HCT116 (cell line): ENCODE data around the gene KCNQ4. TPM values are rescaled to one million over a fixed set of nuclear protein-coding genes. Genes with fewer than 3 reads are reported as not detected.

Source experiments
- ATAC-seq: fragments of 200-7000 bp; cut with Tn5 transposase; 2 replicates; pipeline ENCODE4 v1.9.1; 2020; ENCODE audit warnings: mild to moderate bottlenecking, moderate library complexity
- BruUV-seq: library from RNA; stranded (reverse); fragments of 400-500 nt; replicated peaks from 2 replicates; lab custom pipeline; 2021; lab: Mats Ljungman, UMichigan
- CTCF ChIA-PET: fragments of 300-600 bp; sonication (Branson Sonifier 250); formaldehyde crosslinking; loops from one replicate; lab custom pipeline; 2021; ENCODE audit warnings: antibody characterized with exemption; lab: Charles Lee
- POLR2A ChIA-PET: fragments of 300-600, 350-600 bp; sonication (Branson Sonifier 250); formaldehyde crosslinking; loops from one replicate; lab custom pipeline; 2021; ENCODE audit warnings: antibody characterized with exemption; lab: Charles Lee
- RAD21 ChIA-PET, 2 experiments: fragments of 300-600 bp; sonication (Branson Sonifier 250); formaldehyde crosslinking; loops; one replicate each; lab custom pipeline; 2023; ENCODE audit warnings: low total read pairs in 2 of 2; ENCODE audit not compliant: uncharacterized antibody in 2 of 2, unreplicated experiment in 2 of 2, low non-redundant PET in 1 of 2; lab: Charles Lee
- DNase-seq: peaks from one replicate; pipeline ENCODE4 v3.0.0-alpha.2; 2010; ENCODE audit warnings: low read depth, low spot score
- H2AFZ ChIP-seq: fragments of 200-600 bp; shearing (Covaris generic), sonication (generic); 2 replicates; pipeline ENCODE4 v1.6.1; 2017; ENCODE audit warnings: low read depth, mixed run types, mixed read lengths, antibody characterized with exemption, low read length; ENCODE audit not compliant: poor library complexity, severe bottlenecking
- H3K27ac ChIP-seq: 2 replicates; pipeline ENCODE4 v1.5.1; 2012; ENCODE audit warnings: low read depth, low read length
- H3K27me3 ChIP-seq: fragments of 200-600 bp; sonication (generic); 2 replicates; pipeline ENCODE4 v1.6.1; 2016; ENCODE audit warnings: mixed run types, low read length, mixed read lengths; ENCODE audit not compliant: insufficient read depth
- H3K36me3 ChIP-seq, 2 experiments: fragments of 200-500 bp in 1 of 2; fragments of 200-600 bp in 1 of 2; sonication (Bioruptor generic) in 1 of 2; sonication (generic) in 1 of 2; 2 replicates each; pipeline versions ENCODE4 v1.5.1 to v1.6.1; 2014 to 2016; ENCODE audit warnings: low read length in 2 of 2, inconsistent platforms in 1 of 2, mixed read lengths in 1 of 2, mixed run types in 1 of 2; ENCODE audit not compliant: insufficient read depth in 2 of 2, control insufficient read depth in 1 of 2
- H3K4me1 ChIP-seq, 2 experiments: fragments of 200-600 bp in 1 of 2; sonication (generic) in 1 of 2; 2 replicates each; pipeline versions ENCODE4 v1.5.1 to v1.6.1; 2012 to 2017; ENCODE audit warnings: low read length in 2 of 2, inconsistent platforms in 1 of 2, mild to moderate bottlenecking in 1 of 2, mixed read lengths in 1 of 2, mixed run types in 1 of 2, moderate library complexity in 1 of 2; ENCODE audit not compliant: insufficient read depth in 2 of 2, control insufficient read depth in 1 of 2
- H3K4me2 ChIP-seq: fragments of 200-600 bp; sonication (generic); 2 replicates; pipeline ENCODE4 v1.6.1; 2017; ENCODE audit warnings: mixed run types, low read length, mixed read lengths
- H3K4me3 ChIP-seq, 2 experiments: fragments of 200-600 bp in 1 of 2; sonication (generic) in 1 of 2; replicated peaks in 1 of 2; 2 replicates each; pipeline ENCODE4 v1.5.1; 2011 to 2016; ENCODE audit warnings: low read length in 2 of 2, control low read depth in 1 of 2, low read depth in 1 of 2, mild to moderate bottlenecking in 1 of 2, mixed read lengths in 1 of 2, mixed run types in 1 of 2
- H3K79me2 ChIP-seq: fragments of 200-600 bp; sonication (generic); 2 replicates; pipeline ENCODE4 v1.6.1; 2017; ENCODE audit warnings: mild to moderate bottlenecking, mixed run types, low read length, moderate library complexity, mixed read lengths; ENCODE audit not compliant: insufficient read depth
- H3K9ac ChIP-seq: fragments of 200-600 bp; sonication (generic); 2 replicates; pipeline ENCODE4 v1.6.1; 2016; ENCODE audit warnings: low read length, mixed read lengths
- H3K9me2 ChIP-seq: fragments of 200-600 bp; sonication (generic), shearing (Covaris generic); 2 replicates; pipeline ENCODE4 v1.6.1; 2017; ENCODE audit warnings: mixed run types, mild to moderate bottlenecking, moderate library complexity; ENCODE audit not compliant: insufficient read depth
- H3K9me3 ChIP-seq, 2 experiments: fragments of 200-500 bp in 1 of 2; fragments of 200-600 bp in 1 of 2; sonication (Bioruptor generic) in 1 of 2; sonication (generic) in 1 of 2; 2 replicates each; pipeline ENCODE4 v1.6.1; 2014 to 2017; ENCODE audit warnings: low read length in 2 of 2, mixed read lengths in 2 of 2, inconsistent platforms in 1 of 2, low read depth in 1 of 2, mild to moderate bottlenecking in 1 of 2, mixed run types in 1 of 2, moderate library complexity in 1 of 2; ENCODE audit not compliant: control insufficient read depth in 1 of 2, insufficient read depth in 1 of 2
- H4K20me1 ChIP-seq: fragments of 200-600 bp; sonication (generic), shearing (Covaris generic); 2 replicates; pipeline ENCODE4 v1.6.1; 2017; ENCODE audit warnings: mixed run types, mild to moderate bottlenecking, moderate library complexity; ENCODE audit not compliant: insufficient read depth
- CBX3 ChIP-seq: IDR thresholded peaks from 2 replicates; pipeline ENCODE4 v1.6.1; 2012; ENCODE audit warnings: low read depth
- CEBPB ChIP-seq: IDR thresholded peaks from 2 replicates; pipeline ENCODE4 v1.6.1; 2012; ENCODE audit warnings: low read depth
- CTCF ChIP-seq, 3 experiments: fragments of 200-600 bp in 1 of 3; sonication (generic) in 1 of 3; IDR thresholded peaks in 2 of 3; conservative IDR thresholded peaks in 1 of 3; 2 replicates each; pipeline ENCODE4 v1.5.1; 2012 to 2017; ENCODE audit warnings: low read depth in 2 of 3, low read length in 2 of 3, antibody characterized with exemption in 1 of 3, borderline replicate concordance in 1 of 3, control low read depth in 1 of 3, mild to moderate bottlenecking in 1 of 3, mixed read lengths in 1 of 3, mixed run types in 1 of 3, moderate library complexity in 1 of 3; ENCODE audit not compliant: insufficient read depth in 1 of 3
- EZH2 ChIP-seq: fragments of 200-600 bp; sonication (generic); IDR thresholded peaks from 2 replicates; pipeline ENCODE4 v1.6.1; 2017; ENCODE audit warnings: antibody characterized with exemption, mixed run types
- EZH2phosphoT487 ChIP-seq: fragments of 200-600 bp; IDR thresholded peaks from 2 replicates; pipeline ENCODE4 v1.6.1; 2018; ENCODE audit warnings: antibody characterized with exemption, borderline replicate concordance
- FOSL1 ChIP-seq: IDR thresholded peaks from 2 replicates; pipeline ENCODE4 v1.6.1; 2012; ENCODE audit warnings: low read depth
- JUND ChIP-seq: IDR thresholded peaks from 2 replicates; pipeline ENCODE4 v1.6.1; 2012
- MAX ChIP-seq: IDR thresholded peaks from 2 replicates; pipeline ENCODE4 v1.6.1; 2012
- REST ChIP-seq: IDR thresholded peaks from 2 replicates; pipeline ENCODE4 v1.6.1; 2012; ENCODE audit warnings: low read depth
- SP1 ChIP-seq: IDR thresholded peaks from 2 replicates; pipeline ENCODE4 v1.6.1; 2012; ENCODE audit warnings: low read depth
- SRF ChIP-seq: IDR thresholded peaks from 2 replicates; pipeline ENCODE4 v1.6.1; 2012; ENCODE audit warnings: low read depth
- TCF7L2 ChIP-seq: IDR thresholded peaks from 2 replicates; pipeline ENCODE4 v1.7.0; 2011; ENCODE audit warnings: borderline replicate concordance, inconsistent platforms; ENCODE audit not compliant: insufficient read depth, insufficient read length; ENCODE audit errors: extremely low read depth
- ZFX ChIP-seq: fragments of 450-650 bp; IDR thresholded peaks from 2 replicates; pipeline ENCODE4 v1.6.1; 2017
- ZNF274 ChIP-seq: fragments of 200-500 bp; sonication (Bioruptor generic); IDR thresholded peaks from 2 replicates; pipeline ENCODE4 v1.6.1; 2014; ENCODE audit warnings: mild to moderate bottlenecking, low read depth, low read length, inconsistent platforms
- intact Hi-C: fragments of 100-400 bp; cut with micrococcal nuclease; formaldehyde crosslinking; loops from 2 replicates; pipeline ENCODE4 v1.10.0; 2022
- total RNA-seq: library from RNA; stranded (reverse); gene quantifications from one replicate; pipeline ENCODE4 v1.2.1, GENCODE V29; 2021; ENCODE audit not compliant: unreplicated experiment

The KCNQ4 gene
- total RNA-seq, 1 experiment from 2014 or later = 4.1 TPM

- TF ChIP-seq FOSL1 = no peak
- no peak for TF ChIP-seq ZFX
- no peak for TF ChIP-seq ZNF274
- no peak for TF ChIP-seq EZH2
- TF ChIP-seq SP1 = no peak
- no peak for TF ChIP-seq CEBPB
- no peak for TF ChIP-seq TCF7L2
- no peak for TF ChIP-seq REST
- no peak for TF ChIP-seq CBX3
- TF ChIP-seq CTCF (IDR thresholded peaks at IDR 0.05 in 2 of 3, conservative IDR thresholded peaks at IDR 0.05 in 1 of 3; ENCODE audit: borderline replicate concordance in 1 of 3, insufficient read depth in 1 of 3, low read depth in 2 of 3, low read length in 2 of 3) = no peak
- TF ChIP-seq SRF = no peak
- no peak for TF ChIP-seq MAX
- no peak for TF ChIP-seq JUND
- no peak for TF ChIP-seq EZH2phosphoT487
- RAD21 ChIA-PET = interaction anchor here in 1 of 2 experiments (1.6 kb wide), 1 partner anchor 9 kb away, joined by 4 read pairs; the partner anchor contains the start of gene CITED4
- ATAC-seq = no peak
- BruUV-seq = no TSS peak
- no peak overlapping the region for H3K4me2 ChIP-seq
- no peak overlapping the region for H3K4me3 ChIP-seq
- CTCF ChIA-PET = interaction anchor here (1.0 to 8.8 kb wide), 4 partner anchors 9 to 321 kb away, joined by 4 to 202 read pairs (median 4); partner anchors contain the start of gene CITED4
- H3K36me3 ChIP-seq = no peaks in the 10 kb centered on the region
- H3K9ac ChIP-seq = no peak overlapping the region
- H2AFZ ChIP-seq = no peak overlapping the region
- no peaks in the 10 kb centered on the region for H3K9me2 ChIP-seq
- no peak overlapping the region for H3K27ac ChIP-seq
- peaks cover 0 to 17% of the 10 kb centered on the region in 2 experiments; a peak in 2 of 4 replicates for H3K4me1 ChIP-seq
- POLR2A ChIA-PET = interaction anchor here (1.9 kb wide), 1 partner anchor 9 kb away, joined by 10 read pairs; the partner anchor contains the start of gene CITED4
- no peaks in the 10 kb centered on the region for H3K9me3 ChIP-seq
- H3K27me3 ChIP-seq = no peaks in the 10 kb centered on the region
- no peaks in the 10 kb centered on the region for H4K20me1 ChIP-seq
- intact Hi-C loops = no loop called here
- no peaks in the 10 kb centered on the region for H3K79me2 ChIP-seq
- DNase-seq = no peak
Measured at GRCh38 chr1:40853113-40853884, 69.7 kb downstream of the KCNQ4 start.
